GM10847 (cell line): ENCODE results near the gene LASP1NB.

Experiments
- POLR2A ChIP-seq: IDR thresholded peaks from 2 replicates; pipeline ENCODE4 v1.6.1; 2011; ENCODE audit not compliant: insufficient read length; ENCODE audit errors: extremely low read depth

LASP1NB gene

DNA sequence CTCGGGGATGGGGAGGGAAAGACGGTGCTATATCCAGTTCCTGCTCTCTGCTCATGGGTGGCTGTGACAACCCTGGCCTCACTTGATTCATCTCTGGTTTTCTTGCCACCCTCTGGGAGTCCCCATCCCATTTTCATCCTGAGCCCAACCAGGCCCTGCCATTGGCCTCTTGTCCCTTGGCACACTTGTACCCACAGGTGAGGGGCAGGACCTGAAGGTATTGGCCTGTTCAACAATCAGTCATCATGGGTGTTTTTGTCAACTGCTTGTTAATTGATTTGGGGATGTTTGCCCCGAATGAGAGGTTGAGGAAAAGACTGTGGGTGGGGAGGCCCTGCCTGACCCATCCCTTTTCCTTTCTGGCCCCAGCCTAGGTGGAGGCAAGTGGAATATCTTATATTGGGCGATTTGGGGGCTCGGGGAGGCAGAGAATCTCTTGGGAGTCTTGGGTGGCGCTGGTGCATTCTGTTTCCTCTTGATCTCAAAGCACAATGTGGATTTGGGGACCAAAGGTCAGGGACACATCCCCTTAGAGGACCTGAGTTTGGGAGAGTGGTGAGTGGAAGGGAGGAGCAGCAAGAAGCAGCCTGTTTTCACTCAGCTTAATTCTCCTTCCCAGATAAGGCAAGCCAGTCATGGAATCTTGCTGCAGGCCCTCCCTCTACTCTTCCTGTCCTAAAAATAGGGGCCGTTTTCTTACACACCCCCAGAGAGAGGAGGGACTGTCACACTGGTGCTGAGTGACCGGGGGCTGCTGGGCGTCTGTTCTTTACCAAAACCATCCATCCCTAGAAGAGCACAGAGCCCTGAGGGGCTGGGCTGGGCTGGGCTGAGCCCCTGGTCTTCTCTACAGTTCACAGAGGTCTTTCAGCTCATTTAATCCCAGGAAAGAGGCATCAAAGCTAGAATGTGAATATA lies 4.8 kb upstream of the LASP1NB start:
- TF ChIP-seq POLR2A = no peak

GRCh38 chr17:38921756-38922411 lies 3.5 kb upstream of the LASP1NB start:
- no peak for TF ChIP-seq POLR2A

DNA sequence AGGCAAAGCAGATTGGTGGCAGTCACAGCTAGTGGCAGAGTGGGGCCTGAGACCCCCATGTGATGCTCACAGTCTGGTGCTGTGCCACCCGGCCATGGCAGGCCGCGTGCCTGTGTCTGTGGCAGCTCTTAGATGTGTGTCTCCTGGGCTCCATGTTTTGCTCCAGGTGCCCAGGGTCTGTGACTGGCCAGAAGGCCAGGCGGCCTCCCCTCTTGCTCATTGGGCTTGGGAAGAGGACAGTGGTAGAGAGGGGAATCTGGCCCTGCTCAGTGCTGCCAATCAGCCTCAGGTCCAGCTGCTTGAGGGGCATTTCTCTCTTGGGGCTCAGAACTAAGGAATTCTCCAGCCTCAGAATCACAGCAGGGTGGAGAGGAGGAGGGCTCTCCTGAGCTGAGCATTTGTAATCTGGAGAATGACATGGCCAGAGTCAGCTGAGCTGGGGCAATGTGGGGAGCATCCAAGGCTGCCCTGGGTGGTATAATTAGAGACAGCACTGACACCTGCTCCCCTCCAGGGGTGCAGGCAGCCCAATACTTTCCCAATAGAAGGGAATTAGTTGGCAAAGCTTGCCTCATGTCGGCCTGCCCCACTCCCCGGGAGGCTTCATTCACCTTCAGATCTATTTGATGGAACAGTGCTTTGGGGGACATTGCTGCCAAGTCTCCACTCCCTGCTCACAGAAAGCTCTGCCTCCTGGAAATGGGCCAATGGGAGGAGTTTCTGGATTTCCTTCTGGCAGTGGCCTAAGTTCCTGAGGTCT lies 2.7 kb upstream of the LASP1NB start:
- no peak for TF ChIP-seq POLR2A

DNA sequence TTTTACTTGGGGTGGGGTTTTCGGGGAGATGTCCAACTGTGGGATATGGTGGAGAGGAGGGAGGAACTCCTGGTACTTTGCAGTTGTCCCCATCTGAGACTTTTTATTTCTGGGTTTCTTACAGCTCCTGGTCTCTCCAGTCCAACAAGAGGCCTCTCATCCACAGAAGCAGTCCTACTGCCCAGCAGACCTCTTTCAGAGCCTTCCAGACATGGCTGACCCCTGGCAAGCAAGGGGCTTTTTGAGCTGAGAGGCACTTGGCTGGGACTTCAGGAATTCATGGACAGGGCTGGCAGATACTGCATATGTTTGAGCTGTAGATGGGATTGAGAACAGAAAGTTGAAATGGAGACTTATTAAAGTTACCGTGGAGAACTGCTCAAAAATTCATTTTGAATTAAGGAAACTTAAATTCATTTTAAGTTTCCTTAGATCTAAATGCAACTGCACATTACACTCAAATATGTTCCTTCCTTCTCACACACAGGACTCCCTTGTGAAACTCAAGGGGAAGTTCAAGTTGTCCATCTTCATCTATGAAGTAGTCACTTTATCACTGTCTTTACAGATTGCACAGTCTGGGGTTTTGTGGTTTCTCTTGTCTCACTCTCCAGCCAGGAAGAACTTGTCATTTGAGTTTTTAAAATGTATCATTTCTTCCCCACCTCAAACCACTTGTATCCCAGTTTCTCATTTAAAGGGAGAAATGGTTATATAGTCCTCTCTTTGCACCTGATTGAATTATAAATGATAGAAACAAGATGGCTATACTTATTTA lies 1.1 kb downstream of the LASP1NB start:
- TF ChIP-seq POLR2A = no peak

DNA sequence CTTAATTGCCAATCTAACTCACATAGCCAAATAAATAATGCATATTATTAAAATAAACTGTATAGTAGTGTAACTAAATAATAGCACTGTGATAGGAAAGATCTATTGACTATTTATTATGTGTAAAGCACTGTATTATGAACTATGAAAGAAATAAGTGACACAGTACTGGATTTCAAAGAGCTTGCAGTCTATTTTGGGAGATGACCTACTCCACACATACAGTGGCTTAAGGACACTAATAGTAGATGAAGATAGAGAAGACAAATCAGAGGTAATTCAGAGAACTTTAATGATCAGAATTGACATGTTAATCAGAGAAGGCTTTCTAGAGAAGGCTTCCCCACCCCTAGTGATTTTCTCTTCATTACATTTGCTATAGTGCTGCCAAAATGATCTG lies 14.6 kb downstream of the LASP1NB start:
- TF ChIP-seq POLR2A = no peak

DNA sequence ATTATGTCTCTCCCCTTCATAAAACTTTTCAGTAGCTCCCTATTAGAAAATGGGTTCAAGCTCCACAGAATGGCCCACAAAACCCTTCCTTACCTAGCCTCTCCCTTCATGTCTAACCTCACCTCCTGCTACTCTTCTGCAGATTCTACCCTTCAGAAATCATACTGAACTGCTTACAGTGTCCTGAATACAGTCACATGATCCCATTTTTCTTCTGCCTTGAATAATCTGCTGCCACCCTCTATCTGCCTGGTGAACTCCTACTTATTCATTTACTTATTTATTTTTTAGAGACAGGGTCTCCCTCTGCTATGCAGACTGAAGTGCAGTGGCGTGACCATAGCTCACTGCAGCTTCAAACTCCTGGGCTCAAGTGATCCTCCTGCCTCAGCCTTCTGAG lies 15.0 kb downstream of the LASP1NB start:
- no peak for TF ChIP-seq POLR2A

GRCh38 chr17:38942696-38943334 lies 17.4 kb downstream of the LASP1NB start:
- no peak for TF ChIP-seq POLR2A

DNA sequence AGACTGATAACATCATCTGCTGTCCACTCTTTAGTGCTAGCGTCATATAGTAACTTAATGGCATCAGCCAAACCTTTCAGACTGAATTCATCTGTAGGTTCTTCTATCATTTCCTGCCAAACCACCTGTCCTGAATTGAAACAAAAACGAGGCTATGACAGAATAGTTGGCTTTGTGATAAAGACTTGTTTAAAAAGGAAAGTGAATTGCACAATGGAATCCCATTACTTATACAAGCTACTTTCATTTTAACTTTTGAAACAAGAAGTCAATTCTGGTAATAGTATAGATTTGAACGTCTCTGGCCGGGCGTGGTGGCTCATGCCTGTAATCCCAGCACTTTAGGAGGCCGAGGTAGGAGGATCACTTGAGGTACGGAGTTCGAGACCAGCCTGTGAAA lies 18.2 kb downstream of the LASP1NB start:
- TF ChIP-seq POLR2A = no peak

GRCh38 chr17:38947189-38947588 lies 21.8 kb downstream of the LASP1NB start:
- TF ChIP-seq POLR2A = no peak

DNA sequence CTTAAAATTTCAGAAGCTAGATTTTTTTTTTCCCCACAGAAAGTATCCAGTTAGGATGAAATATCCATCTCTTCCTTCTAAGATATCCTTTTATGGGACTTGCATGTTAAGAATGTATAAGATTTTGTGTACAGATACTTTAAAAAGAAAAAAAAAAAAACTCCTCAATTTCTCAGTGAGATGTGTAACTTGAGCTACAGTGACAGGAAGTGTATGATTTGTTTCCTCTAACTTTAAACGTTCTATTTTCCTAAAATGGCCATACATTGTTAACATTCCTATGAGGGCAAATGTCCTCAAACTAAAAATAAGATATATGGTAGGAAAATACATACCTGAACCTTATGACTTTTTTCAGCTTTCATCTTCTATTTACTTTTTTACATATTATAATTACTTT lies 32.9 kb downstream of the LASP1NB start:
- no peak for TF ChIP-seq POLR2A

DNA sequence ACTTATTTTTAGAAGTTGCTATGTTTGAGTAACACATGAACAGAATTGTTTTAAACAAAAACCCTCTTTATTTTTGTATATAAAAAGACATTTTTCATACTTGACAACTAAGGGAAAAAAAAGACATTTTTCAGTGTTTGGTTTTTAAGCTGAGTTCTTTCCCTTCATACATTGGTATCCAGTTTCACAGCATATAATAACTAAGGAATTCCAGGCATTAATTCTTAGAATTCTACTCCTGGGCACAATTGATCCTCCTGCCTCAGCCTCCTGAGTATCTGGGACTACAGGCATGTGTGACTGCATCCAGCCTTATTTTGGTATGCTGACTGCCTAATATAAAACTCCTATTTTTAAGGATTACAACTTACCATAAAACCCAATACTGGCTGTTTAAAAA lies 33.3 kb downstream of the LASP1NB start:
- TF ChIP-seq POLR2A = no peak

DNA sequence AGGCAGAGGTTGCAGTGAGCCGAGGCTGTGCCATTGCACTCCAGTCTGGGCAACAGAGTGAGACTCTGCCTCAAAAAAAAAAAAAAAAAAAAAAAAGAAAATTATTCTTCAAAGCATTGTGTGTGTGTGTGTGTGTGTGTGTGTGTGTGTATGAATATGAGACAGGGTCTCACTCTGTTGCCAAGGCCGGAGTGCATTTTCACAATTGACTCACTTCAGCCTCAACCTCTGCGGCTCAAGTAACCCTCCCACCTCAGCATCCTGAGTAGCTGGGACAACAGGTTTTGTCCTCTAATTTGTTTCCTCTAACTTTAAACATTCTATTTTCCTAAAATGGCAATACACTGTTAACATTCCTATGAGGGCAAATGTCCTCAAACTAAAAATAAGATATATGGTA lies 34.1 kb downstream of the LASP1NB start:
- no peak for TF ChIP-seq POLR2A

- no peak for TF ChIP-seq POLR2A
These were observed 35.0 kb downstream of the LASP1NB start for GRCh38 chr17:38960402-38960801.

DNA sequence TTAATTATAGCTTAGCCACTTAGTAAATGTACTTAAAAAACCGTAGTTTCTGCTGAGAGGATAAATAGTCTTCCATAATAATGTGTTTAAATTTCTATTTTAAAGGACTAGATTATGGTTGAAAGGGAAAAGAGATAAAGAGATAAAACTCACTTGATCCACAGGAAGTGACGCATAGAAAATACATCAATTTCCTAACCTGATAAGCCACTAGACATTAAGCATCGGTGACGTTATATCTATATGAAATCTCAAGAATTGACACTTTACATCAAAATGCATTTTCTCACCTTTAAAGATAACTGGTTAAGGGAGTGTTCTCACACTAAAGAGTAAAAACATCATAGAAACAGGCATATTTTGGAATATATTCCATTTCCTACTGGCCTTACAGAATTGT lies 36.0 kb downstream of the LASP1NB start:
- TF ChIP-seq POLR2A = no peak
